GM08714 (cell line): Measurements from ENCODE around the gene ZNF366.

Experiments used
- H3K4me3 ChIP-seq: fragments of 200-500 bp; sonication (Bioruptor generic); 2 replicates; pipeline ENCODE4 v1.5.1; 2014; ENCODE audit warnings: mild to moderate bottlenecking, low read length, inconsistent platforms
- ZNF274 ChIP-seq: IDR thresholded peaks from 2 replicates; pipeline ENCODE4 v1.6.1; 2012; ENCODE audit warnings: mild to moderate bottlenecking, low read depth, low read length

The ZNF366 gene

GRCh38 chr5:72456391-72457074 lies 50.7 kb downstream of the ZNF366 start:
- no peak for TF ChIP-seq ZNF274
- no peak overlapping the region for H3K4me3 ChIP-seq

DNA sequence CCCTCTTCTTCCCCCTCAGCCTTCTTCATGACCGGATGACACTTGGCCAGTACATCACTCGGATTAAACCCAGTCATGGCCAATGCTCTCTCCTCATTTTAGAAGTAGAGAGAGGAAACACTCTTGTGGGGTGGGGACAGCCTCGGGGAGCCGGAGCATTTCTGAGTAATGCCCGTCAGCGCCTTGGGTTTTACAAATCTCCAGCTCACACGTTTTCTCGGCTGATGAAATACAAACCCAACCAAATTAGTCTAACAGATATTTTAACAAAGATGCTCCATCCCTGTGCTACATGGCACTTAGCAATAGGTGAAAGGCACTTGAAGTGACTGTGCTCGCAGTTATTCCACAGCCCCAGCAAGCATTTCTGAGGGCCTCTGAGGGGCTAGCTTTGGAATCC lies 51.7 kb downstream of the ZNF366 start:
- no peak for TF ChIP-seq ZNF274
- H3K4me3 ChIP-seq = no peak overlapping the region

DNA sequence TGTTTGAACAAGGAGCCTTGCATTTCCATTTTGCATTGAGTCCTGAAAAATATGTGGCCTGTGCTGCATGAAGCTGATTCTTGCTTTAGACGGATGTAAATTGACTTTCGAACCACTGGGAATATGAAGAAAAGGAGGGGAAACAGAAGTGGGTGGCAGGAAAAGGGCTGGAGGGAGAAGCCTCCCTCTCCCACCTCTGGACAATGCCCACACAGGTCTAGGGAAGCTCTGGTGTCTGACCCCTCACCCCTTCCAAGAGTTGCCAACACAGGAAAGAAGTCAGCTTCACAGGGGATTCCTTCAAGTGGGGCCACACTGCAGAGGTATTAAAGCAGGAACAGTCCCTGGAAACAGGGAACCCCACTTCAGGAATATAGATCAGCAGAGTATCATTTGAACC lies 52.2 kb downstream of the ZNF366 start:
- H3K4me3 ChIP-seq = no peak overlapping the region
- TF ChIP-seq ZNF274 = no peak

- TF ChIP-seq ZNF274 = no peak
- H3K4me3 ChIP-seq = no peak overlapping the region
Observed at GRCh38 chr5:72453246-72453775, 53.9 kb downstream of the ZNF366 start.

- TF ChIP-seq ZNF274 = no peak
- no peak overlapping the region for H3K4me3 ChIP-seq
Observed at GRCh38 chr5:72452515-72453245, 54.5 kb downstream of the ZNF366 start.

DNA sequence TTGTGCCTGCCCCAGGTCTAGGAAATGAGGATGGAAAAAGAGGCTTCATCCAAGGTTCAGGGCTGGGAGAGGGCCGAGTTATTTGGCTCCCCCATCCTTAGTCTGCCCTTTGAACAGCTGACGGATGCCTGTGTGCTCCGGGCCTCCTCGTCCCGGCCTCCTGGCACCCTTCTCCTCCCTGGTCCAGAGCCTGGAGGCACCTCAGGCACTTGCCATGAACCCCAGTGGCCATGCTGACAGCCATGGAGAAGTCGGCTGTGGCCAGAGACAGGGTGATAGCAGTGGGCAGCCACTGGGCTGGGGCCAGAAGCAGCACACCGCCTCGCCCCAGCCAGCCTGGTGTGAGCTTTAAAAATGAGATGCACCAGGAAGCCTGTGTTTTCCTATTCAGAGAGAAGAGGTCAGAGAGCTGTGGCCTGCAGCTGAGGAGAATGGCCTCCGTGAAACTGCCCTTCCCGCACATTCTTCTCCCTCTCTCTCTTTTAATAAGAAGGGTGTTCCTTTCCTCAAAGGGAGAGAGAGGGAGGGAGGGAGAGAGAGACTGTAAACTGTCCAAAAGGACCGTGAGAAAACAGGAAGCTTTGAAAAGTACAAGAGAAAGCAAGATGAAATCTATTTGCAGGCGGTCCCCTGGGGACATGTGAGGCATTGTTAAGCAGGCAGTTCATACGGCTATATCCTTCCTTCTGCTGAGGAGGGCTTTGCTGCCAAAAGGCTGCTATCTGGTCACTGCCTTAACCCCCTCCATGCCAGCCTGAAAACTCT lies 55.3 kb downstream of the ZNF366 start:
- no peak overlapping the region; the same call in 1 of the 2 replicates for H3K4me3 ChIP-seq
- TF ChIP-seq ZNF274 = no peak

GRCh38 chr5:72448368-72448767 lies 58.8 kb downstream of the ZNF366 start:
- H3K4me3 ChIP-seq = no peak overlapping the region
- TF ChIP-seq ZNF274 = no peak

GRCh38 chr5:72447751-72448150 lies 59.5 kb downstream of the ZNF366 start:
- no peak overlapping the region for H3K4me3 ChIP-seq
- TF ChIP-seq ZNF274 = no peak

DNA sequence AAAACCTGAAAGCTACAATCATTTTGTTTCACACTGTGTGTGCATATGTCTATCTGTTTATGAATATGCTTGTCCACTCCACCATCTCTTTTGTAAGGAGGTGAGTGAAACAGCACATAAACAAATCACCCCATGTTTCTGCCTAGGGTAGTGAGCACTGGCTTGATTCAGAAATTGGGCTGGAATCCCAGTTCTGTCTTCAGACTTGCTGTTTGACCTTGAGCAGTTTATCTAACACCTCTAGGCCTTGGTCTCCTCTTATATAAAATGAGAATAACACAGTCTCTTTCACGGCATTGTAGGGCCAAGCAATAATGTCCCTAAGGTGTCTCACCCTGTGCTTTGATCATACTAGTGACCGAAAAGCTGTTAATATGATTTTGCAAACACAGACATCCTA lies 61.2 kb downstream of the ZNF366 start:
- H3K4me3 ChIP-seq = no peak overlapping the region
- no peak for TF ChIP-seq ZNF274

DNA sequence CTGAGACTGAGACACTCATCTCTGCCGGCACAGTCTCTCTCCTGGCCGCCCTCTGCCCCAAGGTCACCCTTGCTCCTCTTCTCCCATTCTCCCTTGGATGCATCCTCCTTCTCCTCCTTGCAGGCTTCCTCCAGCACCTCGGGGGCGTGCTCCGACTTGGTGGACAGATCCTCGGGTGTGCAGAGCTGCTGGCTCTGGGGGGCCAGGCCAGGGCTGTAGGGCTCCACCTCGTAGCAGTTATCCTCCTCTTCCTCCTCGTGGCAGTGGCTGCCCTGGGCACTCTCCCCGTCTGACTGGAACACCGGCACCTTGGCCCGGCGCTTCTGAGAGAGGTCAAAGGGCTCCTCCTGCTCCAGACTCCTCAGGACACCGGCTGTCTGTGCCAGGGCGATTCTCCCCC lies 63.3 kb downstream of the ZNF366 start:
- H3K4me3 ChIP-seq = no peak overlapping the region
- TF ChIP-seq ZNF274 = no peak

GRCh38 chr5:72441862-72442540 lies 65.2 kb downstream of the ZNF366 start:
- TF ChIP-seq ZNF274 = no peak
- no peak overlapping the region for H3K4me3 ChIP-seq

- no peak overlapping the region for H3K4me3 ChIP-seq
- no peak for TF ChIP-seq ZNF274
Observed at GRCh38 chr5:72441094-72441723, 66.0 kb downstream of the ZNF366 start.

DNA sequence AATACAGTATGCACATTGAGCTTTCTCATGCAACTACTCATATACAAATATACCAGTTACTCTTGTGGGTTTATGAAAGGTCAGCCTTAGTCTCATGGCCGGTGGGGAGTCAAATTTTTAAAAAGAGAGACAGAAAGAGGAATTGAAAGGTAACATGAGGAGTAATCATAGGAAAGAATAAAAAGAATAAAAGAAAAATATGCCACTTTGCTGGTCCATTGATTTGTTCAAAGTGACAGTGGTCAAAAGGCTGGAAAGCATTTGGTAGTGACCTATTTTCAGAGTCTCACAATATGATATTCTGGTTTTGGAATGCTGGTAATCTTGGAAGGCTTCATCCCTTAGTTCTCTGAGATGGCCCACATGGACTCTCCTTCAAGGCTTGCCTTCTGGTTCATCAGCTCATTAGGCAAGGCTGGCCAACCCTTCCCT lies 67.0 kb downstream of the ZNF366 start:
- TF ChIP-seq ZNF274 = no peak
- H3K4me3 ChIP-seq = no peak overlapping the region
